C4-2B (cell line): ENCODE data around the gene C4orf33.

Source experiments
- ZFX ChIP-seq: fragments of 450-650 bp; IDR thresholded peaks from 2 replicates; pipeline ENCODE4 v1.6.1; 2017
- TF ChIP-seq, protein P1 (sequence below): fragments of 450-650 bp; conservative IDR thresholded peaks from 2 replicates; pipeline ENCODE4 v1.5.1; 2017; ENCODE audit warnings: mild to moderate bottlenecking

- TF ChIP-seq, protein P1, sequence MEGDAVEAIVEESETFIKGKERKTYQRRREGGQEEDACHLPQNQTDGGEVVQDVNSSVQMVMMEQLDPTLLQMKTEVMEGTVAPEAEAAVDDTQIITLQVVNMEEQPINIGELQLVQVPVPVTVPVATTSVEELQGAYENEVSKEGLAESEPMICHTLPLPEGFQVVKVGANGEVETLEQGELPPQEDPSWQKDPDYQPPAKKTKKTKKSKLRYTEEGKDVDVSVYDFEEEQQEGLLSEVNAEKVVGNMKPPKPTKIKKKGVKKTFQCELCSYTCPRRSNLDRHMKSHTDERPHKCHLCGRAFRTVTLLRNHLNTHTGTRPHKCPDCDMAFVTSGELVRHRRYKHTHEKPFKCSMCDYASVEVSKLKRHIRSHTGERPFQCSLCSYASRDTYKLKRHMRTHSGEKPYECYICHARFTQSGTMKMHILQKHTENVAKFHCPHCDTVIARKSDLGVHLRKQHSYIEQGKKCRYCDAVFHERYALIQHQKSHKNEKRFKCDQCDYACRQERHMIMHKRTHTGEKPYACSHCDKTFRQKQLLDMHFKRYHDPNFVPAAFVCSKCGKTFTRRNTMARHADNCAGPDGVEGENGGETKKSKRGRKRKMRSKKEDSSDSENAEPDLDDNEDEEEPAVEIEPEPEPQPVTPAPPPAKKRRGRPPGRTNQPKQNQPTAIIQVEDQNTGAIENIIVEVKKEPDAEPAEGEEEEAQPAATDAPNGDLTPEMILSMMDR, result no peak
- no peak for TF ChIP-seq ZFX
Measured at GRCh38 chr4:129080129-129080528, 15.8 kb upstream of the C4orf33 start.
